Stimulated activated CD8-positive, alpha-beta memory T cell treated with anti-CD3 and anti-CD28 coated beads, Interleukin-7, amount 100 ng/mL, for 1 hour (primary cell): ENCODE data around the gene GET3.
A peak's percentile ranks its signal among the peaks of the same experiment; 100 is the strongest.
"Not testable (repeated sequence)": the region's sequence is repeated elsewhere in the genome, so short reads cannot be mapped to it uniquely, and the experiment has no call there.

ENCODE experiments used
- DNase-seq, 2 donors: peaks; one replicate each; pipeline ENCODE4 v3.0.0-alpha.2; 2020; ENCODE audit warnings: low read depth in 2 of 2

GET3 gene

DNA sequence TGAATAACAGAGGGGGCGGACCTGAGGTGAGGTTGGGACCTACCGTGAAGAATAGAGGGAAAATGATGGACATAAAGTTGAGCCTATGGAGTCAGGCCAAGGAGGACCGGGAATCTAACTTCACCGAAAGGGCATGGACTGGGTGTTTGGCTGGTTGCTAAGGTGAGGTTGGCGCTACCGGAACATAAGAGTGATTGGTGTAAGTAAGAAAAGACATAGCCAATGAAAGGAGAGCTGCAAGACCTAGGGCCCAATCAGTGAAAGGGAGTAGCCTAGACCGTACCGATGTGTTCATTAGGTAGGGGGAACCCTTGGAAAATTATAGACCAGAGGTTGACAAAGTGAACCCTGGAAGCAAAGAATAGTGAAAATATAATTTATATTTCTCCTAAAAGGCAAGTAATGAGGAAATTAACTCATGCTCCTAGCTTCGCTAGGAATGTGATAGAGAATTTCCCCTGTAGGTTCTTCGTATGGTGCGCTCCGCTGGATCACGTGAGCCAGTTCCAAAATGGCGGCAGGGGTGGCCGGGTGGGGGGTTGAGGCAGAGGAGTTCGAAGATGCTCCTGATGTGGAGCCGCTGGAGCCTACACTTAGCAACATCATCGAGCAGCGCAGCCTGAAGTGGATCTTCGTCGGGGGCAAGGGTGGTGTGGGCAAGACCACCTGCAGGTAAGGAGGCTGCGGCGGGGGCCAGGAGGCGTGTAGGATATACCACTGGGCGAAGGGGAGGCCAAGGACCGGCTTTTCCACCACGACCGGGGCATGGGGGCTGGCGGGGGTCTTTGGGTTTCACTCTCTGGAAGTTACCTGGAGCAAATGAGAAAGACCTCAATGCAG lies at the start of gene GET3:
TSS of gene GET3 (plus strand) at position 503 of the 840 bp plus-strand sequence. CDS start at position 512, 9 bp downstream.
- DNase-seq = peak; percentile 50 to 62

- no peak for DNase-seq
Observed at GRCh38 chr19:12689012-12689411, 48.3 kb upstream of the GET3 start.

DNA sequence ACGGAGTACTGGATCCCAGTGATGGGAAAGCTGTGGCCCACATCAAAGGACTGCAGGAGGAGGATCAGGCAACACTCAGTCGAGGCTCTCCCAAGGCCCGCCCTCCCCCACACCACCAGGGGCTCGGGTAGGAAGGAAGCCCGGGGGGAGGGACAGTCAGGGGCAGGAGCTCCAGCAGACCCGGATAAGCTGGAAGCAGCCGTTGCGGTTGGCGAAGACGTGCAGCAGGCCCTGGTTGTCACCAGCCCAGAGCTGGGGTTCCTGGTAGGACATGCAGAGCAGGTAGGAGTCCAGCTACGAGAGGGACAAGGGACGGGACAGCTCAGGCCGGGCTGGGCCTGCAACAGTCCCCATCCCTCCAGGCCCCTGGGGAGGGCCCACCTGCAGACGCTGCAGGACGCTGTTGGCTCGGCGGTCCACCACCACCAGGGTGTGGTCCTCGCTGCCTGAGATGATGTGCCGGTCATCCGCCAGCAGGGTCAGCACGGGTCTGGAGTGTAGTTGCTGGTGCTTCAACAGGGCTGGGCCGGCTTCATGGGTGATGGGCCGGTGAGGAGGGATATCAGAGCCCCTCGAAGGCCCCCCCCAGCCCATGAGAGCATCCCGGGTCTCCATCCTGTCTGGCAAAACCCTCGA lies 47.6 kb upstream of the GET3 start:
- no peak for DNase-seq

GRCh38 chr19:12692960-12693359 lies 44.3 kb upstream of the GET3 start:
- no peak for DNase-seq

GRCh38 chr19:12694641-12695040 lies 42.7 kb upstream of the GET3 start:
- no peak for DNase-seq

GRCh38 chr19:12695096-12695495 lies 42.2 kb upstream of the GET3 start:
- DNase-seq = no peak

DNA sequence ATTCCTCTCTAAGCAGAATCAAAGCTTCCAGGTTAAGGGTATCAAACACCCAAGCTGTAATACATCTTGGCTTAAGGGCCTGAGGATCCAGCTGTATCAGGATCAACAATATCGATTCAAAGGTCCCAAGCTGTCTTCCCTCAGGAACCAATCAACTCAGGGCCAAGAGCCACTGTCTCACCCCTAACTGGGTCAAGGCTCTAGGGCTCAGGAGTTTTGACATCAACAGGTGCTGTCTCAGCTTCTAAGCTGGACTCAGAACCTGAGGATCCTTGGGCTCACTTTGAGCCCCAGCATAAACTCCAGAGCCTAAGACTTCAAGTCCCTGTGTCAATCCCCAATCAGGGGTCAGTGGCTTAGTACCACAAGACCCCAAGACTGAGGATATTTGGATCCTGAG lies 41.8 kb upstream of the GET3 start:
- no peak for DNase-seq

DNA sequence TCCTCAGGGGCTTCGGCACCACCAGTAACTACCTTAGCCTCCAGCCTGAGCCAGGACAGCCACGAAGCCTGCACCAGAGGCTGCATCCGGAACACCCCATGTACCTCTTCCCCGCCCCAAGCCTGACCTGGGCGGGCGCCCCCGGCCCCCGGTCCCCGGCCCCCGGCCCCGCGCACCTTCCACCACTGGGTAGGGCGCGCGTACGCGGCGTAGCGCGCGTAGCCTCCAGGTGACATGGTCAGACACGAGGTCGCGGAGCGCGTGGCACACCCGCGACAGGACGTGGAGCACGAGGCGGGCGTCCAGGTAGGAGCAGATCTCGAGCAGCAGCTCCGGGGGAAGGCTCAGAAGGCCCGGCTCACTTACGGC lies 41.3 kb upstream of the GET3 start:
- DNase-seq = no peak

- DNase-seq = peak; percentile 99
Observed at GRCh38 chr19:12696366-12697335, 40.6 kb upstream of the GET3 start, which contains the start of gene FBXW9. TSS of gene FBXW9 (minus strand) at chr19:12696631. CDS start at chr19:12696581, 50 bp downstream.

GRCh38 chr19:12697425-12697824 lies 39.9 kb upstream of the GET3 start:
- DNase-seq = not testable (repeated sequence)

DNA sequence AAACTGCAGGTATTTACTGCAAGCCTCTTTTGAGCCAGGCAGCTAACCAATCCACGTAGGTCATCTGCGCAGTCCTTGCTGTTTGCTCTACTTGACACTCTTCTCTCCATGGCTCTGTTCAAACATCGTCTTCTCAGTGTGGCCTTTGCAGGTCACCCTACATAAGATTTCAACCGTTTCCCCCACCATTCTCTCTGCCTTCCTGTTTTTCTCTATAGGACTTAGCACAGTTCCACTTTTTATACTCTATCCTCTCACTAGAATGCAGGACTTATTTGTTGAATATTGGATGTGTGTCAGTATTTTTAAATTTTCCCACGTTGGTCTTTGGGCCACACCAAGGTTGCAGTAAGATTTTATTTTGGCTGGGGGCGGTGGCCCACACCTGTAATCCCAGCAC lies 39.2 kb upstream of the GET3 start:
- no peak for DNase-seq

GRCh38 chr19:12701596-12702282 lies 35.6 kb upstream of the GET3 start:
- DNase-seq = no peak

- DNase-seq = no peak
Observed at GRCh38 chr19:12703046-12703445, 34.3 kb upstream of the GET3 start.

- DNase-seq = no peak
Observed at GRCh38 chr19:12705169-12705568, 32.1 kb upstream of the GET3 start.

DNA sequence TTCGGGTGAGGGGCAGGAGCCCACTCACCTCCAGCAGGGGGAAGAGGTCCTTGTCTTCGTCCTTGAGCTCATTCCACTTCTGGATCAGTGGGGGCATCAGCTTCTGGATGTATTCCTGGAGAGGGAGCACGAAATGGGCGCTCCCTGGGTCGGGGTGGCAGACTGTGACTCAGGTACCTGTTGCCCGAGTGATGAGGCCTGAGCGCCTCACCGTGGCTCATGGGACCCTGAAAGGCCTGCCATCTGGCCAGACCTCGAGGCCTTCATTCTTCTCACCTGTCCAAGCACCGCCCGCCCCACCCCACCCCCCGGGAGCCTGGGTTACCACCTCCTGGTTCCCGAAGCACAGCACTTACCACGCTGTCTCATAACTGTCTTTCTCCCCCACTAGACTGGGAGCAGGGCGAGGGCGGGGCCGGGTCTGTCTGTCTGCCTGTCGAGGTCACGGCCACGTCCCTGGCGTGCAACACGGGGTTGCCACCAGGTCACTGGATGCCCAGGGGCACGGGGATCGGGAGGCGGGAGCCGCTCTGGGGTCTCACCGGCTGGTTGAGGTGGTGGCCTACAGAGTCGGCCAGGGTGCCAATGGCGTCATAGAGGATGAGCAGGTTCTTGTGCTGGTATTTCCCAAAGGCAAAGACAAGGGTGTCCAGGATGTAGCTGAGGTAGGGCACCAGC lies 31.5 kb upstream of the GET3 start:
- DNase-seq = no peak

- no peak for DNase-seq
Observed at GRCh38 chr19:12706332-12706718, 31.0 kb upstream of the GET3 start.

DNA sequence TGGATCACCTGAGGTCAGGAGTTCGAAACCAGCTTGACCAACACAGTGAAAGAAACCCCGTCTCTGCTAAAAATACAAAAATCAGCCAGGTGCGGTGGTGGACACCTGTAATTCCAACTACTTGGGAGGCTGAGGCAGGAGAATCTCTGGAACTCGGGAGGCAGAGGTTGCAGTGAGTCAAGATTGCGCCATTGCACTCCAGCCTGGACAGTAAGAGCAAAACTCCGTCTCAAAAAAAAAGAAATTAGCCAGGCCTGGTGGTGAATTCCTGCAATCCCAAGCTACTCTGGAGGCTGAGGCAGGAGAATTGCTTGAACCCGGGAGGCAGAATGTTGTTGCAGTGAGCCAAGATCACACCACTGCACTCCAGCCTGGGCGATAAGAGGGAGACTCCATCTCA lies 28.7 kb upstream of the GET3 start:
- DNase-seq = no peak

- DNase-seq = no peak
Observed at GRCh38 chr19:12711187-12711586, 26.1 kb upstream of the GET3 start.

DNA sequence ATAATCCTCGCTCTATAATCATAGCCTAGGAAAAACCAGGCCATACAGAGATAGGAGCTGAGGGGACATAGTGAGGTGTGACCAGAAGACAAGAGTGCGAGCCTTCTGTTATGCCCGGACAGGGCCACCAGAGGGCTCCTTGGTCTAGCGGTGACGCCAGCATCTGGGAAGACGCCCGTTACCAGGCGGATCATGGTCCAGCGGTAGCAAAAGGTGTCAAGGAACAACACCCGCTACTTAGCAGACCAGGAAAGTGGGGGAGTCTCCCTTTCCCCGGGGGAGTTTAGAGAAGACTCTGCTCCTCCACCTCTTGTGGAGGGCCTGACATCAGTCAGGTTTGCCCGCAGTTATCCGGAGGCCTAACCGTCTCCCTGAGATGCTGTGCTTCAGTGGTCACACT lies 25.2 kb upstream of the GET3 start:
- not testable (repeated sequence) for DNase-seq

DNA sequence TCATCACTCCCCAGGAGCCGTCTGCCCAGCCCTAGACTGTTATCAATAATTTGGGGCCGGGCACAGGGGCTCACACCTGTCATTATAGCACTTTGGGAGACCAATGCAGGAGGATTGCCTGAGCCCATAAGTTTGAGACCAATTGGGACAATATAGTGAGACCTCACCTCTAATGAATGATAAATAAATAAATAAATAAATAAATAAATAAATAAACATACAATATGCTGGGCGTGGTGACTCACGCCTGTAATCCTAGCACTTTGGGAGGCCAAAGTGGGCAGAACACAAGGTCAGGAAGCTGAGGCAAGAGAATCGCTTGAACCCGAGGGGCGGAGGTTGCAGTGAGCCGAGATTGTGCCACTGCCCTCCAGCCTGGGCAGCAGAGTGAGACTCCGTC lies 24.0 kb upstream of the GET3 start:
- DNase-seq = not testable (repeated sequence)

GRCh38 chr19:12715102-12715501 lies 22.2 kb upstream of the GET3 start:
- no peak for DNase-seq
